Measurements from ENCODE around the gene DARS2. TPM values are rescaled to one million over a fixed set of nuclear protein-coding genes. Genes with fewer than 3 reads are reported as not detected.

Gene DARS2
- total RNA-seq, 1 experiment from 2014 or later: 25.6 TPM

DNA sequence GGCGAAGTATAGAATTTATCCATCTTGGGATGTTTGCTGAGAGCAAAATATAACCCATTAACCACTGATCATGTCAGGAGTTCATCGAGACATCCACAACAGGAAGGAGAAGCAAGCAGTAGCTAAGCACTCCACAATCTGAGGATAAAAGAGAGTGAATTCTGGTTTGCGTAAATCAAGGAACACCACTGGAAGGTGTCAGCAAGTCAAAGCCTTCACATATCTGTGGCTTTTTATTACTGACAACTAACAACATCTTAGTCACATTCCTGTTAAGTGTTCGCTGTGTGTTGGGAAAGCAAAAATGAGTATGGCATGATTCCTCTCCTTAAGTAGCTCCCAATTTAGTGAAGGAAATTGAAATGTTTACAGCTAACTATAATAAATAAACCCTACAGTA lies 44.5 kb upstream of the DARS2 start:
- Histone ChIP-seq H2AFZ (ENCODE audit: low read depth, low read length, poor library complexity, severe bottlenecking) (no peak overlapping the region), H3K27ac (ENCODE audit: low read depth, low read length) (no peak overlapping the region), H3K27me3 (ENCODE audit: insufficient read depth, low read length) (no peaks in the 10 kb centered on the region), H3K4me3 (replicated peaks in 1 of 2; ENCODE audit: low read depth in 1 of 2, low read length in 2 of 2) (no peak overlapping the region), H4K20me1 (ENCODE audit: insufficient read depth) (no peaks in the 10 kb centered on the region), H3K79me2 (ENCODE audit: insufficient read depth, low read length) (no peaks in the 10 kb centered on the region), H3K4me2 (ENCODE audit: low read length) (no peak overlapping the region), H3K9ac (ENCODE audit: low read length) (no peak overlapping the region), H3K4me1 (ENCODE audit: control insufficient read depth in 1 of 2, insufficient read depth in 2 of 2, low read length in 2 of 2) (no peaks in the 10 kb centered on the region), H3K9me2 (ENCODE audit: insufficient read depth) (no peaks in the 10 kb centered on the region), H3K9me3 (ENCODE audit: control insufficient read depth in 1 of 2, insufficient read depth in 1 of 2, low read depth in 1 of 2, low read length in 2 of 2) (no peaks in the 10 kb centered on the region), H3K36me3 (ENCODE audit: control insufficient read depth in 1 of 2, insufficient read depth in 2 of 2, low read length in 2 of 2) (peaks cover 0 to 8% of the 10 kb centered on the region in 2 experiments; a peak in 1 of 4 replicates)
- no TSS peak for BruUV-seq (replicated peaks)
- RAD21 ChIA-PET (ENCODE audit: low non-redundant PET in 1 of 2, low total read pairs in 2 of 2, uncharacterized antibody in 2 of 2, unreplicated experiment in 2 of 2): no interaction called here
- POLR2A ChIA-PET: no interaction called here
- intact Hi-C loops (cut with micrococcal nuclease): no loop called here
- DNase-seq (ENCODE audit: low read depth, low spot score) (no peak), ATAC-seq (no peak)
- TF ChIP-seq EZH2phosphoT487 (IDR thresholded peaks at IDR 0.05; ENCODE audit: borderline replicate concordance) (no peak), TCF7L2 (IDR thresholded peaks at IDR 0.05; ENCODE audit: borderline replicate concordance, extremely low read depth, insufficient read depth, insufficient read length) (no peak), POLR2AphosphoS5 (IDR thresholded peaks at IDR 0.05; ENCODE audit: low read depth, low read length) (no peak), JUND (IDR thresholded peaks at IDR 0.05) (no peak), ZFX (IDR thresholded peaks at IDR 0.05) (no peak), ZNF274 (IDR thresholded peaks at IDR 0.05; ENCODE audit: low read depth, low read length) (no peak), SP1 (IDR thresholded peaks at IDR 0.05; ENCODE audit: low read depth) (no peak), SRF (IDR thresholded peaks at IDR 0.05; ENCODE audit: low read depth) (no peak), SIN3A (IDR thresholded peaks at IDR 0.05; ENCODE audit: low read depth) (no peak), CEBPB (IDR thresholded peaks at IDR 0.05; ENCODE audit: low read depth) (no peak)
- TF ChIP-seq, protein P1, sequence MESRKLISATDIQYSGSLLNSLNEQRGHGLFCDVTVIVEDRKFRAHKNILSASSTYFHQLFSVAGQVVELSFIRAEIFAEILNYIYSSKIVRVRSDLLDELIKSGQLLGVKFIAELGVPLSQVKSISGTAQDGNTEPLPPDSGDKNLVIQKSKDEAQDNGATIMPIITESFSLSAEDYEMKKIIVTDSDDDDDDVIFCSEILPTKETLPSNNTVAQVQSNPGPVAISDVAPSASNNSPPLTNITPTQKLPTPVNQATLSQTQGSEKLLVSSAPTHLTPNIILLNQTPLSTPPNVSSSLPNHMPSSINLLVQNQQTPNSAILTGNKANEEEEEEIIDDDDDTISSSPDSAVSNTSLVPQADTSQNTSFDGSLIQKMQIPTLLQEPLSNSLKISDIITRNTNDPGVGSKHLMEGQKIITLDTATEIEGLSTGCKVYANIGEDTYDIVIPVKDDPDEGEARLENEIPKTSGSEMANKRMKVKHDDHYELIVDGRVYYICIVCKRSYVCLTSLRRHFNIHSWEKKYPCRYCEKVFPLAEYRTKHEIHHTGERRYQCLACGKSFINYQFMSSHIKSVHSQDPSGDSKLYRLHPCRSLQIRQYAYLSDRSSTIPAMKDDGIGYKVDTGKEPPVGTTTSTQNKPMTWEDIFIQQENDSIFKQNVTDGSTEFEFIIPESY (IDR thresholded peaks at IDR 0.05; ENCODE audit: extremely low read depth, insufficient replicate concordance, low read length): no peak
- TF ChIP-seq, protein P2, sequence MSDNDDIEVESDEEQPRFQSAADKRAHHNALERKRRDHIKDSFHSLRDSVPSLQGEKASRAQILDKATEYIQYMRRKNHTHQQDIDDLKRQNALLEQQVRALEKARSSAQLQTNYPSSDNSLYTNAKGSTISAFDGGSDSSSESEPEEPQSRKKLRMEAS (IDR thresholded peaks at IDR 0.05): no peak
- TF ChIP-seq, protein P3, sequence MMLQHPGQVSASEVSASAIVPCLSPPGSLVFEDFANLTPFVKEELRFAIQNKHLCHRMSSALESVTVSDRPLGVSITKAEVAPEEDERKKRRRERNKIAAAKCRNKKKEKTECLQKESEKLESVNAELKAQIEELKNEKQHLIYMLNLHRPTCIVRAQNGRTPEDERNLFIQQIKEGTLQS (IDR thresholded peaks at IDR 0.05): no peak
- CTCF ChIA-PET: no interaction called here

Data from HCT116 (cell line).